AG10803 (cell line): ENCODE measurements around the gene COL27A1.

Experiments
- DNase-seq: peaks from one replicate; pipeline ENCODE4 v3.0.0; 2010; ENCODE audit warnings: low read depth
- H3K4me3 ChIP-seq: 2 replicates; pipeline ENCODE4 v1.5.1; 2011; ENCODE audit warnings: mild to moderate bottlenecking, low read length, control low read depth
- TF ChIP-seq, protein P1 (sequence below): conservative IDR thresholded peaks from 2 replicates; pipeline ENCODE4 v1.5.1; 2011; ENCODE audit warnings: mild to moderate bottlenecking, low read length, control low read depth, inconsistent platforms

COL27A1 gene

DNA sequence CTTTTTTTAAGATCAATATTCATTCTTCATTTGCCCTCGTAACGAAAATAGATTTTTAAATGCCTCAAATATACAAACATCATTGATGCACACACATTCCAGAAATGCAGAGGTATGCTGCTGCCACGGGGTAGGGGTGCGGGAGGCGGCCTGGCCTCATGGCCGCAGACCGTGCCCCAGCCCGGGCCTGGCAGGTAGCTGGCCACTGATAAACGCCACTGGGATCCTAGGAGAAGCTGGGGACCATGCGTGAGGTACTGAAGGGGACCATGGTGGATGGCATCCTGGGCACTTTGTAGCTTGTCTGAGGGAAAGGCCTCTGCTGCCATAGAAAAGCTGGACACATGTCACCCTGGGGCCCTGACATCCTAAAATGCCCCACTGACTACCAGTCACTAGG is 180.8 kb downstream of the COL27A1 start:
- TF ChIP-seq, protein P1, sequence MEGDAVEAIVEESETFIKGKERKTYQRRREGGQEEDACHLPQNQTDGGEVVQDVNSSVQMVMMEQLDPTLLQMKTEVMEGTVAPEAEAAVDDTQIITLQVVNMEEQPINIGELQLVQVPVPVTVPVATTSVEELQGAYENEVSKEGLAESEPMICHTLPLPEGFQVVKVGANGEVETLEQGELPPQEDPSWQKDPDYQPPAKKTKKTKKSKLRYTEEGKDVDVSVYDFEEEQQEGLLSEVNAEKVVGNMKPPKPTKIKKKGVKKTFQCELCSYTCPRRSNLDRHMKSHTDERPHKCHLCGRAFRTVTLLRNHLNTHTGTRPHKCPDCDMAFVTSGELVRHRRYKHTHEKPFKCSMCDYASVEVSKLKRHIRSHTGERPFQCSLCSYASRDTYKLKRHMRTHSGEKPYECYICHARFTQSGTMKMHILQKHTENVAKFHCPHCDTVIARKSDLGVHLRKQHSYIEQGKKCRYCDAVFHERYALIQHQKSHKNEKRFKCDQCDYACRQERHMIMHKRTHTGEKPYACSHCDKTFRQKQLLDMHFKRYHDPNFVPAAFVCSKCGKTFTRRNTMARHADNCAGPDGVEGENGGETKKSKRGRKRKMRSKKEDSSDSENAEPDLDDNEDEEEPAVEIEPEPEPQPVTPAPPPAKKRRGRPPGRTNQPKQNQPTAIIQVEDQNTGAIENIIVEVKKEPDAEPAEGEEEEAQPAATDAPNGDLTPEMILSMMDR, result no peak
- no peak for DNase-seq
- no peak overlapping the region for H3K4me3 ChIP-seq

DNA sequence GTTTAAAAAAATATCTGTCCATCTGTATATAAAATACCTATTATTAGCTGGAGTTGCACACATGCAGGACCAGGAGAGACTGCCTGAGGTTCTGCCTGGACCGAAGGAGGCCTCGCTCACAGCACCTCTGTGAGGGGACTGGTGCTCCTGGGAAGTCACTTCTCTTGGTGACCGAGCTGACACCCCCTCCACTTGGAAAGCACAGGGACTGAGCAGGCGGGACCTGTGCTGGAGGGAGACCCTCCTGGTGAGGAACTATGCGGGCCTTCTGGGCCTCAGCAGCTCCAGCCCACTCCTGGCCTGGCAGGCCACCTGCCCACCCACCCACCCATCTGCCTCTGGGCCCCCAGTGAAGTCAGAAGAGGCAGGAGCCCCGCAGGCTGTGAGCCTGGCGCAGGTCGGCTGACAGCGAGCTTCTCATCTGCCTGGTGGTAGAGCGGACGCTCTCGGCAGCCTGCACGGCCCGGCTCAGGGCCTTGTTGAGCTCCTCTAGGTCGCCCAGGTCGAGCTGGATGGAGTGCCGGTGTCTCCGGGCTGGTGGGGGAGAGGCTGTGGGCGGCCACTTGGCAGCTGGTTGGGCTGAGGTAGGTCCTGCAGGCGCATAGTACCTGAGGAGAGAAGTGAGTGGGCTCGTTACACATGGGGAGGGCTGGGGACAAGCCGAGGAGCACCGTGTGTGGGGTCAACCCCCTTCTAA is 181.5 kb downstream of the COL27A1 start:
- TF ChIP-seq, protein P1, result no peak

DNA sequence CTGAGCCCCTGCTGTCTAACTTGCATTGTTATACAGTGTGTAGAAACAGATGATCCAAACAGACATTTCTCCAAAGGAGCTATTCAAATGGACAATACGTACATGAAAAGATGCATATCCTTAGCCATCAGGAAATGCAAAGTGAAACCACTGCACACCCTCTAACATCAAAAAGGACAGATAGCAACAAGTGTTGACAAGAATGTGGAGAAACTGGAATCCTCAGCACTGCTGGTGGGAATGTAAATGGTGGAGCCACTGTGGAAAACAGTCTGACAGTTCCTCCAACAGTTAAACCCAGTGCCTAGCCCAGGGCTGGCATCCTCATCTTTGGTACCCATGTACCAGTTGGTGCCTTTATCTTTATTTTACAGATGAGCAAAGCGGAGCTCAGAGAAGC is 182.8 kb downstream of the COL27A1 start:
- no peak for DNase-seq

More for the DNA sequence above, 181.5 kb downstream of the COL27A1 start:
- no peak for DNase-seq
- no peak overlapping the region for H3K4me3 ChIP-seq

DNA sequence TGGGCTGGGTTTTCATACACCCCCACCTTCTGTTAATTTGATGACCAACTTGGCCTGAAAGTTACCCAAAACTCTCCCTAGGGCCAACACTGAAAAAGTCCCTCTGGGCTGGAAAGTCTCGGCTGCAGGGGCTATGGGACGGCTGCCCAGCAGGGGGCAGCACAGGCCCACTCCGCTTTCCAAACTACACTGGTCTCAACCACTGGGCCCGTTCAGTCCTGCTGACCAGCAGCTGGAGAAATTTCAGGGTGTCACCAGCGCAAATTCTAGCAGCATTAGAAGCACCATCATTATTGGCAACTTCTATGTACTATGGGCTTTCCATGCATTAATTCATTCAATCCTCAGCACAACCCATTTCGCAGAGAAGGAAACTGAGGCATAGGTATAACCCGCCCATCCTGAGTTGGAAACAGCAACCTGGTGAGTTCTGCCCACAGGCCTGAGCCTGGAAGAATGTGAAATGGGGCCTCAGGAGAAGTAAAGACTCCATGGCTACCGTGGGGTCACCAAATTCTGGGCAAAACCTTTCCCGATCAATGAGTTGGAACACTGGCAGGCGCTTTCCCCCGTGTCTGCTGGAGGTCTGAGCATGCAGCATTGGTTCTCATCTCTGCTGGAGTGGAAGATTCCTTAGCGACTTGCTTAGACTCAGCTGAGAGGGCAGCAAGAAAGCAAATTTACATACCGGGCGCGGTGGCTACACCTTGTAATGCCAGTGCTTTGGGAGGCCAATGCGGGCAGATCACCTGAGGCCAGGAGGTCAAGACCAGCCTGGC is 184.0 kb downstream of the COL27A1 start:
- TF ChIP-seq, protein P1, result peak; percentile 78
- H3K4me3 ChIP-seq, result no peak overlapping the region
- peak; percentile 44 for DNase-seq

More for the DNA sequence above, 182.8 kb downstream of the COL27A1 start:
- TF ChIP-seq, protein P1, result no peak
- no peak overlapping the region for H3K4me3 ChIP-seq

DNA sequence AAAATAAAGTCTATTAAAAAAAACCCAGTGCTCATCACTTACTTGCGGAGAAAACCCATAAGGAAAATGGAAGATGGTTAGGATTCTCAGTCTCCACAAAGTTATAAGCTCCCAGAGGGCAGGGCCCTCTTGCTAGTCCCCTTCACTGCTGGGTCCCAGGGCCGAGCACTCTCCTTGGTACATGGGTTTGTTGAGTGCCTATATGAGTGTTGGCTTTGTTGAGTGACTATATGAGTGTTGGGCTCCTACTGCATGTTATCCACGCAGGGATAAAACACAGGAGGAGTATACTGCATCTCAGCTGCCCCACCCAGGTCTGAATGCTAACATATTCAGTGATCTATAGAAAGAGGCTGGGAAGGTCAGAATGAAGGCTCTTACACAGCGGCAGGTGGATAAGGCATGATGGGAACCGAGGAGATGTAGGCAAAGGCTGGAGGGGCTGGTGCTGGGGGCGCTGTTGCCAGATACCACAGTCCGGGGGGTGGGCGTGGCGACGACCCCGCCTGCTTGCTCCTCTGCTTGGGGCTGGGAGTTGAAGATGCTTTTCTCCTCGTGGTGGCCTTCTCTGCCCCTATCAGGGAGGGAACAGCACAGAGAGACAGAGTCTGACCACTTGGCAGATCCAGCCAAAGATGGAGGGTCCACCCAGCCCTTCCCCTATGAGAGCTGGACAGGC is 186.0 kb downstream of the COL27A1 start:
- H3K4me3 ChIP-seq, result no peak overlapping the region
- TF ChIP-seq, protein P1, result no peak
- no peak for DNase-seq

DNA sequence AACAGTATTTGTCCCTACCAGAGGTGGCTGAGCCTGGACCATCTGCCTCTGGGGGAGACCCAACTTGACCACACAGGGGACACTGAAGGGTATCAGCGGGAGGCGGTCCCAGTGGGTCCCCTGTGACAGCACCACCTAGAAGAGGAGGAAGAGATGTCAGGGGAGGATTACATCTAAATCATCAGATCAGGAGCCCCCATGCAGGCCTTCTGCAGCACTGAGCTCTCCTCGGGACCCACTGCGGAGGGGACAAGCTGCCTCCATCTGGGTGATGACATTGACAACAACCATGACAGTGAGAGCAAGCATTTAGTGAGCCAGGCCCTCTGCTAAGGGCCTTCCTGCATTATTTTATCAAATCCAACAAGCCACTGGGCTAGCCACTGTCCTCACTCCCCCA is 186.7 kb downstream of the COL27A1 start:
- no peak for DNase-seq
- TF ChIP-seq, protein P1, result no peak
- H3K4me3 ChIP-seq, result no peak overlapping the region
